ENCODE measurements around the gene NPTX1.

The NPTX1 gene

GRCh38 chr17:80477647-80478478 lies 1.5 kb upstream of the NPTX1 start:
- no peak for DNase-seq

- DNase-seq, result no peak
Measured at GRCh38 chr17:80476877-80477646, 655 bp upstream of the NPTX1 start.

GRCh38 chr17:80474961-80475909 lies 1.2 kb downstream of the NPTX1 start:
- DNase-seq, result no peak

DNA sequence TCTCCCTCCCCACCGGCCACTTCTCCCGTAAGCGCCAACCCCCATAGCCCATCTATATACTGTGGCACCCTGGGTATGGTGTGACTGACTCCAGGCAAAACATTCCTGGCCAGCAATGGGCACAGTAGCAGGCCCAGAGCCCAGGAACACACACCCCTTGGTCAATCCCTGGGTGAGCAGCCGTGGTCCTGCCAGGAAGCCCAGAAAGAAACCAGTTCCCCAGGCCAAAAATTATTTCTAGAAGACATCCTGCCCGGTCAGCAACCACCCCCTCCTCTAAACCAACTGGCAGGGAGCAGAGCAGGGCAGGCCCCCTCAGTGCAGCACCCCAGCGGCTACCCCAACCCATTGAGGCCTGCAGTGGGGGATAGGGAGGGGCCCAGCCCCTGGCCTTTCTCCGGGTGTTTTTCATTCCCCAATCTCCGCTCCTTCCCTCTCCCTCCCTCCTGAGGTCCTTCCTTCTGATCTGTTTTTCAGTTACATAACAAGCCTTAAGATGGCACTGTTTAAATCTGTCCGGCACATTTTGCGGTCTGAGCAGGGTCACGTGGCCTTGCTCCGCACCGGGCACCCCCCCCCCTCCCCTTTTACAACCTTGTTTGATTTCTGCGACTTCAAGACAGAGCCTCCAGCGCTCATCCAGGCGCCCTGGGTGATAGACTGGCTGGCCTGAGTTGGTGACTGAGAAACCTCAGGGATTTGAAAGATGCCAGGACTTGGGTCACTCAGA lies 2.0 kb downstream of the NPTX1 start:
- DNase-seq, result no peak

DNA sequence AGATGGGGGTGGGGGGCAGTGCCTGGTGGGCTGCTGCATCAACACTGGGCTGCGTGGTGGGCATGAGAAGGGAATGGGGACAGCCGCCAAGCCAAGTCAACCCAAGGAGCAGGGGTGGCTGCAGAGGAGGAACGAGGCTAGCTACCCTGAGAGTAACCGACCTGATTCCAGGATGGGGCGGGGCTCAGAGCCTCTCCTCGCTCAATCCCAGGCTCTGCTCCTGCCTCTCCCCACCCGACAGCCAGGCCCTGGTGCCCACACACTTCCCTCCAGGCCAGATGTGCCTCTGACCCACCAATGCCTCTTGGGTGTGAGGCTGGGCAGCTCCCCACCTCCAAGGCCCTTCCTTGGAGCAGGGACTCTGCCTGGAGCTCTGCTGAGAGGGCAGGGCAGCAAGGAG lies 2.7 kb downstream of the NPTX1 start:
- DNase-seq, result no peak

DNA sequence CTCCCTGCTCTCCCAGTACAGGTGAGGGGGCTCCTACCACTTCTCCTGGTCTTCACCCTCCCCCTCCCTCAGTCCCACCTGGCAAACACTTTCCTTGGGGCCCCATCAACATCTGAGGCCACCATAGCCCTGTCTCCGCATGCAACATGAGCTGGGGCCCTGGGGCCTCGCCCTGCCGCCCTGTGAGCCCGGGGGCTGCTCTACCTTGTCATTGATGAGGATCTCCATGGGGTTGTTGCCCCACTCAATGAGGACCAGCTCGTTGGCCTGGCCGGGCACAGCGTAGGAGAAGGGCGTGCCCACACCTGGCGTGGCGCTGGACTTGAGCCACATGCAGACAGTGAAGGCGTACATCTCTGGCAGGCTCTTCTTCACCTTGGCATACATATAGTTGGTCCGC lies 3.4 kb downstream of the NPTX1 start:
- no peak for DNase-seq

DNA sequence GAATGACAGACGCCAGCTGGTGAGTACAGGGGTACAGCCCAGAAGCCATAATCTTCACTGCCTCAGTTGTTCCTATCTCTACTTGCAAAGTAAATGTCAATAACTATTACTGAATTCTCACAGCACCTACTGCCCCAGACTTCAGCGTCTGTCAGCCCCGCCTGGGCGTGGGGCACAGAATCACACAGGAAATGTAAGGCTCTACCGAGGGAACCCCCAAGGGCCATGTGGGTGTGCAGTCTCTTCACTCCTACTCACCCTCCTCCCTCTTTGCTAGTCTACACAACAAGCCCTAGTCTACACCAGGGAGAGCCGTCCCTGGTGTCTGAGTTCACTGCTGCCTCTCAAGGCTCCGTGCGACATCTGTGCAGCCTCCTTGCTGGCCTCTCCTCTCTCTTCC lies 4.5 kb downstream of the NPTX1 start:
- DNase-seq, result no peak

- DNase-seq, result no peak
Measured at GRCh38 chr17:80470603-80471002, 5.8 kb downstream of the NPTX1 start.

DNA sequence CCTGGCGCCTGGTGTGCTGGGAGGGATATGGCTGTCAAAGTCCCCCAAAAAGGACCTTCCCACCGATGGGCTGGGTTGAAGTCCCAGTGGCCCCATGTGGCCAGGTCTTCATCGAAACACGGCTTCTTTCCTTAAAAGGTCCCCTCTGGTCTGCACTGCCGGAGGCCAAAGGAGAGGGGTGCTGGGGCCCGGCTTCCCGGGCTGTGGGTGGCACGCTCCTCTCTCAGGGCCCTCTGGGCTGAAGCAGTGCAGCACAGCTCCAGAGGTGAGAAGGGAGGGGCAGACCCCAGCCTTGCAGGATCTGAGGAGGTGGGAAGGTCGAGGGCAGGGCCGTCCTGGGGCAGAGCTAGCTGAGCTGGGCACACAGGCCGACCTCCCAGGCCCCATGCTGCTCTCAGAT lies 6.7 kb downstream of the NPTX1 start:
- no peak for DNase-seq

DNA sequence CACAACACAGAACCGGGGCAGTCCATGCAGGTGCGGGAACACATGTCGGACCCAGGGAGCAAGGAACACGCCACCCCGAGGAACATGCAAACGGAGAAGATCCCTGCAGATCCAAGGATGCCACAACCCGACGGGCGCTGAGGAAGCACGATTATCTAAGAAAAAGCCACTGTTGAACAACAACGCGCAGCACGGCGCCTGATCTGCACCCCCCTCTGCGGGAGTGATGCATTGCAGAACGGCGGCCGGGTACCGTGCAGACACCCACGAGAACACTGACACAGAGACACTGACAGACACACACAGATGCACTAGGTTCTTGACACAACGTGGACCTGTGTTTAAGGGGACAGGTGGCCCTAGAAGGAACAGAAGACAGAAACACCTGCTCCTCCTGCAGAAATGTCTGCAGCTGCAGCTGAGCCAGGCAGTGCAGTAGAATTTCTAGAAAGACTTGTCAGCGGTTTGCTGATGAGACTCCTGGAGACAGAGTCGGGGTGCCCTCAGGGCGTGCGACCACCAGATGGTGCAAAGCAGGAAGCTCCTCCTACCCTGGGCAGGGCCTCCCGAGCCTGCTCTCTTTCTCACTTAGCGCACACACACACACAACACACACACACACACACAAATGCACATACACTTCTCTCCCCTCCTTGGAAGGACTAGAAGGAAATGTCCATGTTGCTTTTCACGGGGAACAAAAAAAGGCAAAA lies 7.5 kb downstream of the NPTX1 start:
- no peak for DNase-seq

- DNase-seq, result no peak
Measured at GRCh38 chr17:80468242-80468641, 8.2 kb downstream of the NPTX1 start.

DNA sequence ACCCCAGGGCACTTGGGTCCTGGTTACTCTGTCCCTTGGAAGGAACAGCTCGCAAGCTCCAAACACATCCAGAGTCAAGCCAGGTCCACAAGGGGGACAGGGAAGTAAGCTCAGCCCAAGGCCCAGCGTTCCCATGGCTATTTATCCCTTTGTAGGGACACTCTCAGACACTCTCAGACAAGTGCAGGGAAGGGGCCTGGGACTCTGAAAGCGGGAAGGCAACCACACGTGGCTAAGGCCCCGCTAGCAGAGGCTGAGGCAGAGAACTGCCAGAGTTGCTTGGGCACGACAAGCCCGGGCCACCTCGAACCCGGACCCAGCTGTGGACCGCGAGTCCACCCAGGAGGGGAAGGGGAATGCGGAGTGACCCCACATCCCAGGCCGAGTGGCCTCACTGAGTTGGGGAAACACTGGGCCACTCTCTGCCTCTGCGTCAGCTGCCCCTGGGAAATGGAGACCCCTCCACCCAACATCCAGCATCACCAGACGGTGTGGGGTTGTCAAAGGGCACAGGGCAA lies 10.2 kb downstream of the NPTX1 start:
- DNase-seq, result no peak

GRCh38 chr17:80465327-80465974 lies 11.0 kb downstream of the NPTX1 start:
- no peak for DNase-seq

GRCh38 chr17:80464486-80464885 lies 11.9 kb downstream of the NPTX1 start:
- DNase-seq, result no peak

- no peak for DNase-seq
Measured at GRCh38 chr17:80463784-80464400, 12.5 kb downstream of the NPTX1 start.

DNA sequence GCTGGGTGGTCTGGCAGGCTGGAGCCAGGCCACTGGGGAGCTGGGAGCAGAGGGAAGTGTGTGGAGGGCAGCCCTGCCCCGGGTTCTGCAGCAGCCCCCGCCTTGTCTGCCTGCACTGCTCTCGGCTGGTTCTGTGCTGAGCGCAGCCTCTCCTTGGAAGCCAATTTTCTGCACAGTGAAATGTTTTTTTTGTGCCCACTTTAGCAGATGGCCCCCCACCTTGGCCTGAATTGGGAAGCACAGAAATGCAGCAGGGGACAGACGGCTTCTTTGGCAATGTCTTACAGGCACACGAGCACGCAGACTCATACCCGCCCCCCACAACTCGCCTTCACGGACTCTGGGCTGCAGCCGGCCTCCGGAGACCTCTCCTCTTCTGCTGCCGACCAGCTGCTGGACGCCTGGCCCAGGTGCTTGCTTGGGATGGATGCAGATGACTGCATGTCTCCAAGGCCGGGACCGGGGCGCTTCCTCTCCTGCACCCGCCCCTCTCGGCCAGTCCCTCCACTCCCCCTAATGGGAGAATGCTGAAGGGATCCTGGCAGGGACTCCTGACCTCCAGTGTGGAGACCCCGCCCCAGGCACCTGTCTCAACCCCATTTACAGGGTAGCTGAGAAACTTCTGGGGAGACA lies 14.8 kb downstream of the NPTX1 start:
- no peak for DNase-seq

DNA sequence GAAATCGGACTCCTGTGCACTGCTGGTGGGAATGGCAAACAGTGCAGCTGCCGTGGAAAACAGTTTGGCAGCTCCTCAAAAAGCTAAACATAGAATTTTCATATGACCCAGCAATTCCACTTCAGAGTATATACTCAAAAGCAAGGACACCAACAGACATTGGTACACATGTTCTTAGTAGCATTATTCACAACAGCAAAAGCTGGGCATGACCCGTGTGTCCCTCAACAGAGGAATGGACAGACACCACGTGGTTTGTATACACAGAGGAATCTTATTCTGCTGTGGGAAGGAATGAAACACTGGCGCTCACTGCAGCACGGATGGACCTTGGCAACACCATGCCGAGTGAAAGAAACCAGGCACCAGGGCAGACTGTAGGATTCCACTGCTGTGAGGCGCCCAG lies 16.0 kb downstream of the NPTX1 start:
- no peak for DNase-seq

DNA sequence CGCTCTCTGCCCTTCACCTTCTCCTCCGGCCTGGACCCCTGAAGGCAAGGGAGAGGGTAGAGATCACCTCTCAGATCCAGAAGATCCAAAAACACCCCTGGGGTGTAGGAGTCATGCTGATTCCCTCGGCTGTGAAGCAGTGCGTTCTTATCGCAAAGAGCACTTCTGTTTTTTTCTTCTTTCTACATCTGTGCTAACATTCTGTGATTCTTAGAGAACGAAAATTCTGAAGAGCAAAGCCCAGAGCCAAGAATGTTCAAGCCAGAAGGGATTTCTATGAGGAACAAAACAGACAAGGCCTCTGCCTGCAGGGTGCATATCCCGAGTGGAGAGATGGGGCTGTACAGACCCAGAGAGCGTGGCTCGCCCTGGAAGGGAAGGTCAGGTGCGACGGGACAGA lies 17.2 kb downstream of the NPTX1 start:
- no peak for DNase-seq

DNA sequence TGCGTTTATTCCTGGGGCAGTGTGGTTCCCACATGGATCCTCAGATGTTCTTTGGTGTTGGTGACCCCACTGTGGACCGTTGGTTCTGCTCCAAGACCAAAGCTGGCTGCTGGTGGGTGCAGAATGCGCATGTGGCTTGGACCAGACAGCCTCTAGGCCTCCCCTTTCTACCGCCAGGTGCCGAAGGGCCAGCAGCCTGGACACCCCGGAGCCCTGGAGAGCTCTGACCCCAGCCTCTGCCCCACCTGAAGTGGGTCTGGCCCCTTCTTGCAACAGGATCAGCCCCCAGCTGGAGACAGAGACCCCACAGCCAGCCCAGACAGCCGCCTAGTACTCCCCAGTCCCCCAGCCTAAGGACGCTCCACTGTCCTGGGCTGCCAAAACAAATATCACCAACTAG lies 18.4 kb downstream of the NPTX1 start:
- DNase-seq, result no peak

All from effector CD4-positive, alpha-beta T cell (primary cell).